Uterus (tissue), 2 donors: ENCODE measurements around the gene GNAL.

Experiments used
- POLR2A ChIP-seq, 2 donors: fragments of 450-650 bp; IDR thresholded peaks; one replicate each; pipeline ENCODE4 v1.6.1; 2016; ENCODE audit warnings: antibody characterized with exemption in 2 of 2, mild to moderate bottlenecking in 1 of 2, moderate library complexity in 1 of 2
- TF ChIP-seq, protein P1 (sequence below), 4 experiments: fragments of 200-600 bp in 2 of 4; fragments of 450-650 bp in 2 of 4; sonication (generic) in 2 of 4; IDR thresholded peaks; one replicate each; pipeline ENCODE4 v1.5.1; 2016 to 2019; ENCODE audit warnings: antibody characterized with exemption in 4 of 4, mild to moderate bottlenecking in 2 of 4, moderate library complexity in 1 of 4

GRCh38 chr18:11789716-11790510 is 100.8 kb downstream of the GNAL start:
- TF ChIP-seq, protein P1, sequence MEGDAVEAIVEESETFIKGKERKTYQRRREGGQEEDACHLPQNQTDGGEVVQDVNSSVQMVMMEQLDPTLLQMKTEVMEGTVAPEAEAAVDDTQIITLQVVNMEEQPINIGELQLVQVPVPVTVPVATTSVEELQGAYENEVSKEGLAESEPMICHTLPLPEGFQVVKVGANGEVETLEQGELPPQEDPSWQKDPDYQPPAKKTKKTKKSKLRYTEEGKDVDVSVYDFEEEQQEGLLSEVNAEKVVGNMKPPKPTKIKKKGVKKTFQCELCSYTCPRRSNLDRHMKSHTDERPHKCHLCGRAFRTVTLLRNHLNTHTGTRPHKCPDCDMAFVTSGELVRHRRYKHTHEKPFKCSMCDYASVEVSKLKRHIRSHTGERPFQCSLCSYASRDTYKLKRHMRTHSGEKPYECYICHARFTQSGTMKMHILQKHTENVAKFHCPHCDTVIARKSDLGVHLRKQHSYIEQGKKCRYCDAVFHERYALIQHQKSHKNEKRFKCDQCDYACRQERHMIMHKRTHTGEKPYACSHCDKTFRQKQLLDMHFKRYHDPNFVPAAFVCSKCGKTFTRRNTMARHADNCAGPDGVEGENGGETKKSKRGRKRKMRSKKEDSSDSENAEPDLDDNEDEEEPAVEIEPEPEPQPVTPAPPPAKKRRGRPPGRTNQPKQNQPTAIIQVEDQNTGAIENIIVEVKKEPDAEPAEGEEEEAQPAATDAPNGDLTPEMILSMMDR (IDR thresholded peaks at IDR 0.05): no peak
- no peak for TF ChIP-seq POLR2A (IDR thresholded peaks at IDR 0.05)
